DMS53 (cell line): Measurements from ENCODE around the gene NMRAL1.

ENCODE experiments used
- DNase-seq: peaks from one replicate; lab custom pipeline; 2025; lab: John Stamatoyannopoulos, UW

The NMRAL1 gene

DNA sequence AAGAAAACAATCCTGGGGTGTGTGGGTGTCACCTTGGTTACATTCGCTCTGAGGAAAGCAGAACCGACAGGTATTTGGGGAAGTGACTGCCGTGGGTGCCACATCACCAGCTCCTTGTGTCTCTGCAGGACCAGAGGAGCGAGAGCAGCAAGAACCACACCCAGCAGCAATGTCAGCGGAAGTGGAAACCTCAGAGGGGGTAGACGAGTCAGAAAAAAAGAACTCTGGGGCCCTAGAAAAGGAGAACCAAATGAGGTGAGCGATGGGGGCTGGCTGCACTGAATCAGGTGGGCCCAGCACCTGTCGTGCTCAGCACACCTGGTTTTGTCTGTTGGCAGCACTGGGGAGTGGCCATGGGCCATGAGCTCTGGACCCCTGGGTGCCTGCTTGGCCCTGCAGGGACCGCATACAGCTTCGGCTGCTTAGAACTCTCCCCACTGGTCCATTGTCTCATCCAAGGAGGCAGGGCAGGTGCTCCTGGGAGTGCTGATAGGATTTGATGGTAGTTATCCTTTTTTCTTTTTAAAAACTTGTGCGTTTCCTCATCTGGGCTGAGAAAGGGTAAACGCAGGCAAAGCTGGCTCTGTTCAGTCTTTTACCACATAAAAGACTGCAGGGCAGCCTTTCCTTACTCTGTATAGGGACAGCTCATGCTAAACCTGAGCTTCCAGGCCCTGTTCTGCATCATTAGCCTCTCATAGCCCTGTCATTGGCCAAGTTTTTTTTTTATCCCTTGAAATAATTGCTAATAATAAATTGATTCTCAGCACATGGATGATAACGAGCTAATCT lies 31.1 kb upstream of the NMRAL1 start:
- no peak for DNase-seq

DNA sequence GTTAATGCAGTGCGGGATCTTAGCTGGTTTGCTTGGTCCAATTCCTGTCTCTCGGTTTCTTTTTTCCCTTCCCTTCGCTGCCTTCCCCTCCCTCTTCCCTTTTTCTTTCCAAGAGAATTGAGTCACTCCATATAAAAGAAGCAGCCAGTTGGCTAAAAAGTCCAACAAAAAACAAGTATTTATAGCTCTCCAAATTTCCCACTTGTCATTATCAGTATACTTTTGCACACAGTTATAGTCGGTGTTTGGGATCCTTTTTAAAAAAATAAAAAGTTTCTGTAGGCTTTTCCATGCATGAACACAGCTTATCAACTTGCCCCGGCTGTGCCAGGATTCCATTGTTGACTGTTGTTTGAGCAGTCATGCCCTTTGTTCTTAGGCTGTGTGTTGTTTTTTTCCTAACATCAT lies 26.6 kb upstream of the NMRAL1 start:
- DNase-seq = no peak

DNA sequence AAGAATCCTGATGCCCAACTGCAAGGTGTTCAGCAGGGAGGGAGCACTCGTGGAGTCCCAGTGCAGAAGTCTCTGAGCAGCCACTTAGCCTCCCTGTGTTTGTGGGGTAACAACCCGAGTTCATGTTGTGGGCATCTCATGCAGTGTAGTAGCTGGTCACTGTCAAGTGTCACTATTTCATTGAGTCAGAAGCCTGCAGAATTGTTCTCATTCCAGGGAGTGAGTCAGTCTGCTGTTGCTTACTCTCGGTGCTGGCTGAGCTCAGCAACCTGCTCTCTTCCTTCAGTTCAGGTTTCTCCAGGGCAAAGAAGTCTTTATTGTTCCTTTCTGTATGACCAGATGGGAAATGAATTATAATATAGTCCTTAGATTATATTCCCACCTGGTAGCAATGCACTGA lies 25.8 kb upstream of the NMRAL1 start:
- DNase-seq = no peak

DNA sequence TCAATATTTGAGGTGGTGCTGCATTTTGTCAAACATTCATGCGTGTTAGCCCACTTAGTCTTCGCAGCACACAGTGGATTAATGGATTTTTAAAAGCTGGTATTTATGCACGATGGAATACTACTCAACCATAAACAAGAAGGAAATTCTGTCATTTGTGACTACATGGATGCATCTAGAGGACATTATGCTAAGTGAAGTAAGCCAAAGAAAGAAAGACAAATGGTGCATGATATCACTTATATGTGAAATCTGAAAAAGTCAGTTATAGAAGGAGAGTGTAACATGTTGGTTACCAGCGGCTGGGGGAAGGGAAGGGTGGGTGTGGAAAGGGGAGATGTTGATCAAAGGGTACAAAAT lies 24.8 kb upstream of the NMRAL1 start:
- no peak for DNase-seq

DNA sequence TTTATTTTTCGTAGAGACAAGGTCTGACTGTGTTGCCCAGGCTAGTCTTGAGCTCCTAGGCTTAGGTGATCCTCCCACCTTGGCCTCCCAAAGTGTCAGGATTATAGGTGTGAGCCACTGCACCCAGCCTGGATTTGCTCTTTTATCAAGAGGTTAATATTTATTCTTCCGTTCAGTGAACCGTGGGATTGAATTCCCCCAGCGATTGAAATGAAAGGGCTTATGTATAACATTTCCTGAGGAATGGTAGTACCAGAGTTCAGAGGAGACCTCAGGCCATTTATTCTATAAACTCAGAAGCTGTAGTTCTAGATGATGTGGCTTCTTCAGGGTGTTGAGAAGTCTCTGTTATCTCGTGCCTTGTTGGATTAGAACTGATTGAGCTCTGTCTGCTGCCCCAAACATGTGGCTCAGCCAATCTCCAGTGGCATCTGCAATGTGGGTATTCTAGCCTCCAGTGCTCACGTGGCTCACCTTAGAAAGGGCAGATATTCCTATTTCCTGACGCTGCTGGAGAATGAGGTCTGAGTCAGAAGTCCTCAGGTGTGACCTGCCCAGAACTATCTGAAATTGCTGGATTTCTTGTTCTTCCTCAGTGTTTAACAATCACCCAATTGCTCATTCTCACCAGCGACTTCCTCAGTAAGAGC lies 24.2 kb upstream of the NMRAL1 start:
- no peak for DNase-seq

DNA sequence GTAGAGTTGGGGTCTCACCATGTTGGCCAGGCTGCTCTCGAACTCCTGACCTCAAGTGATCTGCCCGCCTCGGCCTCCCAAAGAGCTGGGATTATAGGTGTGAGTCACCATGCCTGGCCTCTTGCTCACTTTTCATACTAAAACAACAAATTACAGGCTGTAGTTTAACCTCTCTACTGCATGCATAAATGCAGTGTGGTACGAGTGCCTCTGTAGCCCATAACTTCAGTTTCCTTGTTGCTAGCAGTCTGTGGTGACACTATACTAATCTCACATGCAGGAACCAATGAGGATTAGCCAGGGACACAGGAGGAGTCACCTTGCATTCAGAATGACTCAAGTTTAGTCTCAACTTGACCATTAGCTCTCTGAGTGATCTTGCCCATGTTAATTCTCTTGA lies 21.9 kb upstream of the NMRAL1 start:
- no peak for DNase-seq

DNA sequence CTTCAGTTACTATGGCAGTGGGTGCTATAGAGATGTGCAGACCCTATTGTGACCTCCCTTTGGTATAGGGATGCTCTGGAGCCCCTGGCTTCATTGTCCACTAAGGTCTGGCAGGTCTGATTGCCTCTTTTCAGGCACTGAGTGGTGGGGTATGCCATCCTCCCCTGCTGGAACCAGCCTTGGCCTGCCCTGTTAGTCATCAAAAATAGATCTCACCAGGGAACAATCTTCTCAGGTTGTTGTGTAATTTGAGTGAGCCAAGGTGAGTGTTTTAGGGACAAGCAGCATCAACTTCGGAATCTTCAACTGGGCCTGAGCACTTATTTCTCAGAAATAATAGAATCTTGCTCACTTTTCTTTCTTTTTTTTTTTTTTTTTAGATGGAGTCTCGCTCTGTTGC lies 21.3 kb upstream of the NMRAL1 start:
- no peak for DNase-seq

DNA sequence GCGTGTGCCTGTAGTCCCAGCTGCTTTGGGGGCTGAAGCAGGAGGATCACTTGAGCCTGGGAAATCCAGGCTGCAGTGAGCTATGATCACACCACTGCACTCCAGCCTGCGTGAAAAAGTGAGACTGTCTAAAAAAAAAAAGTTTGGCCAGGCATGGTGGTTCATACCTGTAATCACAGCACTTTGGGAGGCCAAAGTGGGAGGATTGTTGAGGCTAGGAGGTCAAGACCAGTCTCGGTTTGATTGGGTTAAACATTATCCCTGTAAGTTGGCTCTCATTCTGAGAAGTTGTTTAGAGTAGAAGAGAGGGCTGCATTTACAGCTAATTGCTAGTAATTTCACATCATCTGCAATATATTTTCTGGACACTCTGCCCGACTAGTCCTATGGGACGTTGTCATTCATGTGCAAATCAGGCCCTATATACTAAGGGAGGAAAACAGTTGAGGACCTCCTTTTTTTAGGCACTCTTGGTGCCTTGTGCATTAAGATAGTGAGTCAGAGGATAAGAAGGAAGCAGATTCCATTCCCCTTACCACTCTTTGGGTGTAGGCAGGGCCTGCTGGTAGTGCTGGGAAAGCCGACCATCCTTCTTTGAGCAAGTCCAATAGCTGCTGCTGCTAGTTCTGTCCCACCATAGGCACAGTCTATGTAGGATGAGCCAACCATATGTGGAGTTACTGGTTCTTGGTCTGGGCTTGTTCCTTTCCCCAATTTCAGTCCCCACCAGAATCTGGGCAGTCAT lies 20.5 kb upstream of the NMRAL1 start:
- DNase-seq = no peak

DNA sequence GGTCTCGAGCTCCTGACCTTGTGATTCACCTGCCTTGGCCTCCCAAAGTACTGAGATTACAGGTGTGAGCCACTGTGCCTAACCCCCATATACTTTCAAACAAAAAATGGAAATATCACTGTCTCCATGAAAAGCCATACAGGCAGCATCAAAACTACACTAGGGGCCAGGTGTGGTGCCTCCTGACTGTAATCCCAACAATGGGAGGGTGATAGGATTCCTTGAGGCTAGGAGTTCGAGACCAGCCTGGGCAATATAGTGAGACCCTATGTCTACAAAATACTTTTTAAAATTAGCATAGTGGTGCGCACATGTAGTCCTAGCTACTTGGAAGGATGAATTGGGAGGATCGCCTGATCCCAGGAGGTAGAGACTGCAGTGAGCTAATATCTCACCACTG lies 17.5 kb upstream of the NMRAL1 start:
- no peak for DNase-seq

DNA sequence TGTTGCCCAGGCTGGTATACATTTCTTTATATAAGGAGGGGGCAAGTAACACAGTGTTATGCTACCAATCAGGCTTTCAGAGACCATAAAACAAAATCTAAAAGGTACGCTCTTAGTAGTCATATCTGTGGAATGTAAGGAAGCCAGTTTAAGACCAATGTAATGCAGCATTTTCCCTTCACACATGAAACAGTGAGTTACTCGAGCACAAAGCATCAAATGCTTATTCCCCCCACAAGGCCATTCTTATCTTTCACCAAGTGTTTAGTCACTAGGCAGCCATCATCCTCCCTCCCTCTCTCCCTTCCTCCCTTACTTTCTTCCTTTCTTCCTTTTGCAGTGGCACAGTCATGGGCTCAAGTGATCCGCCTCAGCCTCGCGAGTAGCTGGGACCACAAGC lies 14.6 kb upstream of the NMRAL1 start:
- no peak for DNase-seq

DNA sequence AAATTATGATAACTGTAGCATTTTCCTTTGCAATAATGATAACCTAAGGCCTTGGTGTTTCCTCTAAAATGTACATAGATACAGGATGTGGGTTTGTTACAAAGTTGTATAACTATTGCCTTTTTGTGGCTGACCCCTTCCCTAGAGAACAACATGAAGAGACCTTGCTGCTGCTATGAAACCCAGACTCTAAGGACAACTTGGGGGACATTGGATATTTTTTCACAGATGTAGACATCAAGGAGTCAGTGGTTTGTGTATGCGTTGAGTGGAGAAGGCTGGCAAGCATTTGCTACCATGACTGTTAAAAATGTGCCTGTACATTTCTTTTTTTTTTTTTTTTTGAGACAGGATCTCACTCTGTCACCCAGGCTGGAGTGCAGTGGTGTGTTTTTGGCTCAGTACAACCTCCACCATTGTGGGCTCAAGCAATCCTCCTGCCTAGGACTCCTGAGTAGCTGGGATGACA lies 14.1 kb upstream of the NMRAL1 start:
- no peak for DNase-seq

DNA sequence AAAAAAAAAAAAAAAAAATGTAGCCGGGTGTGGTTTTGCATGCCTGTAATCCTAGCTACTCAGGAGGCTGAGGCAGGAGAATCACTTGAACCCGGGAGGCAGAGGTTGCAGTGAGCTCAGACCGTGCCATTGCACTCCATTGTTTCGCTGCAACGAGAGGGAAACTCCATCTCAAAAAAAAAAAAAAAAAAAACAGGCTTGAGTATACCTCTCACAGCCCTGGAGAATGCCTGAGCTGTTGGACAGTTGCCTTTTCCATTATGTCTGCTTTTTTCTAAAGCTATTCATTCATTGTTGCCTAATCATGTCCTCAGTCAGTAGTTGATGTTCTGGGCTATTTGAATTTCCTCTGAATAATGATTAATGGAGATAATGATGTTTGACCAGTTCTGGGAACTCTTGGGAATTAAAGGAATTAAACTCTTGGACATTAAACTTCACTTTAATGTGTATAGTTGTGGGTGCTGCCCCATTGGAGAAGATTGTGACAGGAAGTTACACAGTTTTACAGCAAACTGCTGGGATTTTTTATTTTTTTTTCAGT lies 13.6 kb upstream of the NMRAL1 start:
- DNase-seq = no peak

DNA sequence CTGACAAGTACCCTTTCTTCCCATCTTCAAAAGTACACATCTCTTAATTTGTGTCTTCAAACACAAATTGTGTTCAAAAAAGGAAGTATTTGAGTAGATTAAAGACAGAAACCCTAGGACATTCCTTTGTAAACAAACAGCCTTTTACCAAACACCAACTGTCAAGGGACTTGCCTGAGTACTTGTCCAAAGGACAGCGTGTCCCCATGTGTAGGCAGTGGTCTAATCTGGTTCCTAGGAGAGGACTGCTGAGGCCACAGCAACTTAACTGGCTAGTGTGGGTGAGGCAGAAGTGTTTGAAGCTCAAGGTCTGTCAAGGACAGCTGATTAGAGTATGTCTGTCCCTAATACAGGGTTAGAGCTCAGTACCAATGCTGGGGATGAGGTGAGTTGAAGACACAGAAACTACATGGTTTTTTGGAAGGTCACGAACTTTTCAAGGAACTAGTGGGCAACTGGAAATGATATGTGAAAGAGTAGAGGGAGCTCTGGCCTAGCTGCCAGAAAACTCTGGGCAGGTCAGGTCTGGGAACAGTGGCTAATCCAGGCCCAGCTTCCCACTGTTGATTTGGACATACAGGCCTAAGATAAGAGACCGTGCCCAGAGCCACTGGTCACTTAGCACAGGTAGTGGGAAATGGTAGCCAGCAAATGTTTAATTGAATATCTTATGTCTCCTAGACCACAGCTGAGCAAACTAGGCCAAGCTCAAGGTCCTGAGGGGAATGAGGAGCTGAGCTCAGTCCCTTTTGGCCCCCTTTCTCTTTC lies 11.9 kb upstream of the NMRAL1 start:
- no peak for DNase-seq

DNA sequence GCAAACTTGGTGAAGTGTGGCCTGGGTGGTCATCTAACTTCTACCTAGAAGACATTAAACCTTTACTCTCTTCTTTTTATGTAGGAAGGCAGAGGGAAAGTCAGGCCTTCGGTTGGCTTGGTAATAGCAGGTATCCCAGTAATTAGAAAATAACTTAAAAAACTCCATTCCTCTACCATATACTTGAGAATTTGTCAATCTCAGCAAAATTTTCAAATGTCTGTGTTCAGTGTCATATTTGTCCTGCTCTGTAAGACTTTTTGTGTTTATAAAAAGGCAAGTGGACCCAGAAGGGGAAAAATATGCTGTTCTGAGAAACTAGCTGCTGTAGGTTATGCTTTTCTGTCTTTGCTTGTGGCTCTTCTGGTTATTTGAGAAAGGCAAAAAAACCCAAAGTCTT lies 7.5 kb upstream of the NMRAL1 start:
- DNase-seq = no peak

DNA sequence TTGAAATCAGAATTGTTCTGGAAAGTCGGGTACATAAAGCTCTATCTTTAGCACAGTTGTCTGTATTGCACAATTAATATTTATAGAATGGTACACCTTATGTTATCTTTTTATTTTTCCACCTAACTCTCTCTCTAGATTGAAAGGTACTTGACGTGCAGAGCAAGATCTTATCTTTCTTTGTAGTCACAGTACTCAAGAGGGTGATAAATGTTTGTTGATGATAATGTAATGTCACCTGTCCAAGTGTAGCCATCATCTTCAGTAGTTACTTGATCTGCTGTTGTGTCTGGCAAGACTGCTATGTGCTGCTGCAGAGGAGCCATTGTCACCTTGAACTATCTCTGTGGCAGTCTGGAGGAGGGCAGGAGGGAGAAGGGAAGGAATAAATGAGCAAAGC lies 7.1 kb upstream of the NMRAL1 start:
- peak; percentile 27 for DNase-seq

DNA sequence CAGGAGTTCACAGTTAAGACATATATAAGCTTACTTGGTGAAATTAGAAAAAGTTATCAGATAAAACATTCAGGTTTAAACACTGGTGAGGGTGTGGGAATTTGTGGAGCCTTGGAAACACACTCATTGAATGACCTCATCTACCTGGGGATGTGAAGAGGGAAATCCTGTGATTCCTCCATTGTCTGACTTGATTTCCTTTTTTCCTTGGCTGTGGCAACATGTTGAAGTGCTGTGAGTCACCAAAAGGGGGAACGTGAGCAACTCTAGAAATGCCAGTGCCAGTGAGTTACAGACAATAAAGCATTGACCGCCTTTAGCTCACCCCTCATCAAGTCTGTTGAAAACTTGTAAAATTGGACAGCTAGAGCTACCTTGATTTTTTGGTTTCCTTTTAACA lies 3.5 kb upstream of the NMRAL1 start:
- peak; percentile 71 for DNase-seq

DNA sequence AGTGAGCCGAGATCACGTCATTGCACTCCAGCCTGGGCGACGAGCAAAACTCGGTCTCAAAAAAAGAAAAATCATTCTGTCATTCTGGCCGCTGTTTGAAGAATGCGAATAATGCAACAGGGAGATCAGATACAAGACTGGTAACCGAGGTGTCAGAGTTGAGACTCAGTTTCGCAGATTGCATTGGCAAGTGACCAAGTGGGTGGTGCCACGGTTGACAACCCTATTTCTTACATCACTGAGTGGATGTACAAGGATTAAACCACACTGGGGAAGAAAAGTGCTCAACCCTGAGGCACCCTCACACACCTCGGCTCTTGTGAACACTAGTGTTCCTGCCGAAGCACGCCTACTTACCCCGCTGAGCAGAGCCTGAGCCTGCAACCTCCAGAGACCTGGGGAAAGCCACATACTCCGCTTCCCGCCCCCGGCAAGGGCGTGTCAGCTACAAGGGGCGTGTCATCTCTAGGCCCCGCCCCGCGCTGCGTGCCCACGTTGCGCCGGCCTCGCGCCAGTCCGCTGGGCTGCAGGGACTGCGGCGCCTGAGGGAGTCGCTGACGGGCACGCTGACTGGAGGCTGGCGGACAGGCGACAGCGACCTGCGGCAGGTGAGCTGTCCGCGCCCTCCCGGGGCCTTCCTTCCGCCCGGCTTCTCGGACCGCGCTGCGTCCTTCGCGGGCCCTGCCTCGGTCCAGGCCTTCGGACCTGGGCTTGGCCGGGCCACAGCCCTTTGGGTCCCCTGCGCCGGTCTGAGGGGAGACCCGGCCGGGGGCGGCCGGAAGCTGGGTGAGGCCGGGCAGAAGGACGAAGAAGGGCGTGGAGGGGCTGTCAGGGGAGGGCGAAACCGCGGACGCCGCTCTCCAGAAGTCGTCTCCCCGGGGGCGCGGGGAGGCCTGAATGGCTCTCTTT lies 1.7 kb upstream of the NMRAL1 start, which contains the start of gene HMOX2:
HMOX2 (plus strand) TSS at position 519 of the 909 bp plus-strand sequence. CDS start 29,127 bp downstream, outside the sequence.
- DNase-seq = peak; percentile 97

DNA sequence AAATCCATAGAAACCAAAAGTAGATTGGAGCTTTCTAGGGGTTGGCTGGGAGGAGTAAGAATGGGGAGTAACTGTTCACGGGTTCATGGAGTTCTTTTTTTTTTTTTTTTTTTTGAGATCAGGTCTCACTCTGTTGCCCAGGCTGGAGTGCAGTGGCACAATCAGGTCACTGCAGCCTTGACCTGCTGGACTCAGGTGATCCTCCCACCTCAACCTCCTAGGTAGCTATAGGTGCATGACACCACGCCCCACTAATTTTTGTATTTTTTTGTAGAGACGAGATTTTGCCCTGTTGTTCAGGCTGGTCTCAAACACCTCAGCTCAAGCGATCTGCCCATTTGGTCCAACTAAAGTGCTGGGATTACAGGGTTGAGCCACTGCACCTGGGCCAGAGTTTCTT lies 1.5 kb downstream of the NMRAL1 start:
- DNase-seq = peak; percentile 18

DNA sequence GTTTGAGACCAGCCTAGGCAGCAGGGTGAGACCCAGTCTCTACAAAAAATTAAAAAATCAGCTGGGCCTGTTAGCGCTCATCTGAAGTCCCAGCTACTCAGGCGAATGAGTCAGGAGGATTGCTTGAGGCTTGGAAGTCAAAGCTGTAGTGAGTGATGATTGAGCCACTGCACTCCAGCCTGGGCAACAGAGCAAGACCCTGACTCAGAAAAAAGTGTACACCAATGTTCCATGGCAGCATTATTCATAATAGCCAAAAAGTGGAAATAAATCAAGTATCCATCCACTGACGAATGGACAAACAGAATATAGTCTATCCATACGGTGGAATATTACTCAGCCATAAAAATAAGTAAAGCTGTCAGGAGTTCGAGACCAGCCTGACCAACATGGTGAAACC lies 2.6 kb downstream of the NMRAL1 start:
- no peak for DNase-seq

DNA sequence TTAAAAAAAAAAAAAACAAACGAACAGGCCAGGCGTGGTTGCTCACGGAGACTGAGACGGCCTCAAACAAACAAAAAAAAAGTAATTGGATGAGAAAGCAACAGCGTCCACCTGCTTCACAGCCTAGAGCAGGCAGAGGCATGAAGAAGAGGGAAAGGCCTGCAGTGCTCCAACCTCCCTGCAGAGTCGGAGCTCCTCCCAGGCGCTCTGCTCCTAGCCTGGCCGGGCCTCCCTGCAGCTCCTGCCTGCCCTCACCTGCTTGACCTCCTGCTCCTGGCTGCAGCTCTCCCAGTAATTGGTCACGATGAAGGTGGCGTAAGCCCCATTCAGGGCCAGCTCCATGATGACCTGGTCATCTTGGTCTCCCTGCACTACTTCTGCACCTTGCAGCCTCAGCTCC lies 5.5 kb downstream of the NMRAL1 start:
- no peak for DNase-seq

DNA sequence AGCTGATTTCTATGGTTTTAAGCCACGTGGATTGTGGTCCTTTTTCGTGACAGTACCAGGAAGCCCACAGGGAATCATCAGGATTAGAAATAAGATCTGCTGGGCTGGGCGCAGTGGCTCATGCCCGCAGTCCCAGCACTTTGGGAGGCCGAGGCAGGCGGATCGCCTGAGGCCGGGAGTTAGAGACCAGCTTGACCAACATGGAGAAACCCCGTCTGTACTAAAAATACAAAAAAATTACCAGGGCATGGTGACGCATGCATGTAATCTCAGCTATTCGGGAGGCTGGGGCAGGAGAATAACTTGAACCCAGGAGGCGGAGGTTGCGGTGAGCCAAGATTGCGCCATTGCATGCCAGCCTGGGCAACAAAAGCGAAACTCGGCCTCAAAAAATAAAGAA lies 6.5 kb downstream of the NMRAL1 start:
- DNase-seq = no peak
